Activated T-helper 9 cell treated with anti-CD3 and anti-CD28 coated beads, Interleukin-2, amount 50 U/mL, for 16 hours (primary cell): ENCODE results near the gene XPO6.
A peak's percentile ranks its signal among the peaks of the same experiment; 100 is the strongest.
"Not testable (repeated sequence)": the region's sequence is repeated elsewhere in the genome, so short reads cannot be mapped to it uniquely, and the experiment has no call there.

Experiments
- DNase-seq: peaks from one replicate; pipeline ENCODE4 v3.0.0-alpha.2; 2020; ENCODE audit warnings: low read depth

XPO6 gene

DNA sequence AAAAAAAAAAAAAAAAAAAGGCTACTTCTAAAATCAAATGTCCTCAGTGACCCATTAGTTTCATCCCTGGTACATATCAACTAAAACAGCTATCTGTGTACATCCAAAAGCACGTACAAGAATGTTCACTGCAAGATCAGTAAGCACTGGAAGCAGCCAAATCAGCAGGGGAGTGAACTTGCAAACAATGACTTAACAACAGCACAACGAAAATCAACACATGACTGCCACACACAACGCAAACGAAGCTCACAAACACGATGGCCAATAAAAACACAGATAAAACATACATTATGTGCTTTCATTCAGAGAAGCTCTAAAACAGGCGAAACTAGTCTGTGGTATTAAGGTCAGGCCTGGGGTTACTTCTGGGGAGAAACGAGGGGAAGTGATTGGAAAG, 60.6 kb downstream of the XPO6 start:
- DNase-seq: no peak

DNA sequence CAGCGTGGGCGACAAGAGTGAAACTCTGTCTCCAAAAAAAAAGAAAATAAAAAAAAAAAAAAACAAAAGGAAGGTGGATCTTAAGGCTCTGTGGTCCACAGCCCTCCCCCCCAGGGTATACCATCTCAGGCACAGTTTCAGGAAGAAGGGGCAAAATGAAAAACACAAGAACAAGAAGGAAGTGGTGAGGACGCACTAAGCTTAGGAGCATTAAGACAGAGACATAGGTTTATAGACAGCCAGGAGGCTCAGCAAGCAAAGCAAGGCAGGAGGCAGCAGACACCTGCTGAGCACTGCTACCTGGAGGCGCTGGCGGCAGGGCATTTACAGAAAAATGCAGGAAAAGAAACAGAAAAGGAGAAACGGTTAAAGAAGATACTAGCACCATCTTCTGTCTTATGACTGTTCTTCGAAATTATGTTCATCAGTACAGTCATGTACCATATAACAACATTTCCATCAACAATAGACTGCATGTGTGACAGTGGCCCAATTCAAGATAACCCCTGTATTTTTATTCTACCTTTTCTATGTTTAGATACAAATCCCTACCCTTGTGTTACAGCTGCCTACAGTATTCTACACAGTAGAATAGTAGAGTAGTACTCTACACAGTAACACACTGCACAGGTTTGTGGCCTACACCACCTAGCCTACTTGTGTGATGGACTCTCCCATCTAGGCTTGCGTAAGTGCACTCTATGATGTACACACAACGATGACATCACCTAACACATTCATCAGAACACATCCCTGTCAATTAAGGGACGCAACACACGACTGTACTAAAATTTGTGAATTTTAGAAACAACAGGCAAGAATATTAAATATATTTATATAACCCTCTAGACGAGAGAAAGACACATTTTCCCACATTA, 62.5 kb downstream of the XPO6 start:
- no peak for DNase-seq

DNA sequence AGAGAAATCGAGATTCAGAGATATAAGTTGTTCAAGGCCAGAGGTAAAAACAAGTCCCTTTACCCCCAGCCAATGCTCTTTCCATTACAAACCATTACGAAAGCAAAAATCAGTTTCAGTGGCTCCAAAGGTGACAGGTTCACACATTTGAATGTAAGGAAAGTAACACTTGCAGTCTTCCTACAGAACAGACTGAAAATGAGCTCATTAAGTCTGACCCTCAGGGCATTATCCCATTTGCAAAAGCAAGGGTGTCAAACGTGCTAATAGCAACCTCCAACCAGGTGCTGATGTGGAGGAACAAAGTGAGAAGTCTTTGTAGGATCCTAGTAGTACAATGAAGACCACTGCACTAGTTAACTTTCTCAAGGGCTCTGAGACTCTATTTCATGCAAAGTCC, 65.2 kb downstream of the XPO6 start:
- no peak for DNase-seq

DNA sequence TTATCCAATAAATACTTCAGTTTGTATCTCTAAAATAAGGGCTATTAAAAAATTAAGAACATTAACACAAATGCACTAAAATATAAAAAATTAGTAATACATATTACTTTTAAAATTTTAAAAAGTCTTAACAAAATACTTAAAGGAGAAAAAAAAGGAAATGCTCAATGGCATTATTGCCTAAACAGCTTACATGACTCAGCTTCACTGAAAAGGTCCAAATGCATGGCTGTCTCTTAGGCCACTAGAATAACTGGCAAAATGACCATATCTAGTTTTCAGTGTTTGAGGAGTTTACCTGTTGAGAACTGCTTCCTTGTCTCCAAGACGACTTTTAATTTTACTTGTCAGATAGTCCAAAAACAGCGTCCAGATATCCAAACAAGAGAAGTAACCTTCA, 66.0 kb downstream of the XPO6 start:
- no peak for DNase-seq

DNA sequence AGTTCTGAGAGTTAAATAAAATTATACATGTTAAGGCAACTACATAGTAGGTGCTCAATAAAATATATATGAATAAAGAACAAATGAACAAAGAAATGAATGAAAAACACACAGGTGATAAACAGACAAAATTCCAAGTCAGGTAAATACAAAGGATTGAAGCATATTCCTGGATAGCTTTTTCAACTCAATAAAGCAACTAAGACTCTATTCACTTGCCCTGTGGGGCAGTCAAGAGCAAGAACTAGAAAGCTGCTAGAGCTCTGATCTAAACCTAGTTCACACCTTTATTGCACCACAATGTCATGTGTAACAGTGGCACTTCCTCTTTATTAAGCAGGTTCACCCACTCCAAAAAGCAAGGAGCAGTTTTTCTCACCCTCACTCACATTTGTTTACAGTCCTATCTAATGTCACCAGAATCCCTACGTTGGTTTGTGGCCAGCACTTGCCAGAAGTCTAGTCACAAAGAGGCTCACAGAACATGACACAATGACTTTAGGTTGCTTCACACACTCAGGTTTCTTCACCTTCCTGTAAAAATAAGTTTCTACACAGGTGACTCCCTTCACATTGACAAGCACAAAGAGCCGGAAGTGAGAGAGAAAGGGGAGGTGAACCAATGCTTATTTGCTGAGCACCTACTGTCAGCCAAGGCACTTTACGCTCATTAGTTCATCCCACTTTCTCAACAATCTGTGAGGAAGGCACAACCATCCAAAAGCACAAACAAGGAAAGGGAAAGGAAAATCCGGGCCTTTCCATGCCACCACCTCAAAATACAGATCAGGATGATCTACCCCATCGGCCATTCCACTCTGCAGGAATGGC, 70.8 kb downstream of the XPO6 start:
- DNase-seq: peak; percentile 29

GRCh38 chr16:28139530-28139929, 72.2 kb downstream of the XPO6 start:
- no peak for DNase-seq

DNA sequence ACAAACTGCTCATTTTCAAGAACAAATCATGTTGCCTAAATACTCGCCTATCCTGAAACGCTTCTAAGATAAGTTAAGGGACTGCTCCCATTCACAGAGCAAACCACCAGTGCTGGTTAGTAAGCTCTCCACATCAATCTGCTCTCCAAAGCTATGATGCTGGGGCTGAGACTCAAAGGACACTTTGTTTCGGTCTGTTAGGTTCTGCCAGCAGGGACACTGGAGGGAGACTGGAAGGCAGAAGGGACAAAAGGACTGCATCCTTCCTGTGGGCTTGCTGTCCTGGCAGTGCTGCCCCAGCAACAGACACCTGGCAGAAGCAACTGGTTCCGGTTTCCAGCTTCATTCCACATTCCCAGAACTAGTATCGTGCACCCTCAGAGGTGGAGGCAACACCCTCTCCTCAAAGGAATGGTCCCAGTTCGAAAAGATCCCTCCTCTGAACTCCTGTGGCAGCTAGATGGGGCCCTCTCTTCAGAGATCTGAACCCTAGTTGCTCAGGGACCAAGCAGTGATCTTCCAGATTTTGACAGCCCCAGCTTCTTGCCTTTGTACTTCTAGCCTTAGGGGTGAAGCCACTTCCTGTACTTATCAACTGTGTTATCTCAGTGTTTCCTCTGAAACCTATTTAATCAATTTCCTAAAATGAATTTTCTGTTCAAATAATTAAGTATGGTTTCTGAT, 74.9 kb downstream of the XPO6 start:
- DNase-seq: no peak

DNA sequence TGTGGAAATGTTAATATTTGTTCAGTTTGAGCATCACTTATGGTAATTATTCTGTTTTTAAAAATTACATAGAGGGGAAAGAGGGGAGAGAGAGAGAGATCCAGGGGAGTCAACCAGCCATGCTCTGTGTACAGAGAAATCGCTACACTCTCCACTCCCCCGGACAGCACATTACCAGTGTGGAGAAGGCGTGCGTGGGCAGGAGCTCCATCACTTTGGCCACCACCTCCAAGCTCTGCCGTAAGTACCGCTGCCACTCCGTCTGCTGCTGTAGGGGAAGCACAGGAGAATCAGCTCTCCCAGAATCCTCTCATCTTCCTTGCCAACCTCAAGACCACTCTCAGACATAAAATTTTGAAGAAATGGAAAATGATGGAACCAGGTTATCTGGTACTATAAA, 78.1 kb downstream of the XPO6 start:
- DNase-seq: no peak

GRCh38 chr16:28131743-28132393, 79.9 kb downstream of the XPO6 start:
- no peak for DNase-seq

- DNase-seq: no peak
Measured at GRCh38 chr16:28131181-28131580, 80.6 kb downstream of the XPO6 start.

GRCh38 chr16:28130099-28131088, 81.4 kb downstream of the XPO6 start:
- DNase-seq: no peak

- no peak for DNase-seq
Measured at GRCh38 chr16:28126684-28127620, 84.8 kb downstream of the XPO6 start.

GRCh38 chr16:28125592-28125991, 86.2 kb downstream of the XPO6 start:
- no peak for DNase-seq

DNA sequence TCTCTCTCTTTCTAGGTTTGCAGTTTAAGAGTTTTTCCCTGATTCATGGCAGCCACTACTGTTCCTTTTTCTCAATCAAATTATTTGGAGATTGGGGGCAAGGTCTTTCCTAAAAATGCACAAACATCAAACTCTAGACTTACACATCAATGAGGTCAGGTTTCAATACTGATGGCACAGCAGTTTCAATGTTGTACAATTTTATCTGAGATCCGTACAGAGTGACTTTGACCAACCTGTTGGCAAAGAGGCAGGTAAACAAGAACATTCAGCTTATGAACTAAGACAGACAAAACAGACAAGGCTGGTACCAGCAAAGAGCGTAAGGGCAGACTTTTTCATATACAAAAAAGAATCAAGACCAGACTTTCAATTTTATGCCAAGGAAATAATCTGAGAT, 90.2 kb downstream of the XPO6 start:
- DNase-seq: no peak

DNA sequence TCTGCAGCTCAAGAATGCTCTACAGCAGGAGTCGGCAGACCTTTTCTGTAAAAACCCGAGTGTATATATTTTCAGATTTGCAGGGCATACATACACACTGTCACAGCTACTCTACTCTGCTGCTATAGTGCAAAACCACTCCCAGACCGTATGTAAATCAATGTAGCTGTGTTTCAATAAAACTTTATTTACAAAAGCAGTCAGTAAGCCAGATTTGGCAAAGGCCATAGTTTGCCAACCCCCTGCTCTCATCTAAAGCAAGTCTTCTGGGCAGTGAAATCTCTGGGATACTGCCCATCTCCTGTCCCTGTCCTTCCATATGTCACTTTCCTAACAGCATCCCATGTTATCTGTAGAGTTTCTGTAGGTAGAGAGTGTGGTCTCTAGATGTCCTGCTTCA, 91.0 kb downstream of the XPO6 start:
- no peak for DNase-seq

DNA sequence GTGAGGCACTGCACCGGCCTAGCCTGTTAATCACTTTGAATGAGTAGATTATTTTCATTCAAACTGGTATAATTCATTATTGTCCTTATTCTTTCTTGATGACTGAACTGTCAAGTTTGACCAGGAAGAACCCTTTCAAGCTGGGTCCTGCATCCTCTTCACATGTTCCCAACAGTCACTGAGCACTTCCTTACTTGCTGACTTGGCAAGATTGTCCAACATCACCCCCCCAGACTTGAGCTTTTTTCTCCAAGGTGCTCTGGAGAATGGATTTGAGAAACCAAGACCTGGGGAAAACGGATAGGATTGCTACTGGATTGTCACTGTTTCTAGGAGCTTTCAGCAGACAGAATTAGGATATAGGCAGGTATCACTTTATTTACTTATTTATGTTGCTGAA, 93.1 kb downstream of the XPO6 start:
- DNase-seq: no peak

DNA sequence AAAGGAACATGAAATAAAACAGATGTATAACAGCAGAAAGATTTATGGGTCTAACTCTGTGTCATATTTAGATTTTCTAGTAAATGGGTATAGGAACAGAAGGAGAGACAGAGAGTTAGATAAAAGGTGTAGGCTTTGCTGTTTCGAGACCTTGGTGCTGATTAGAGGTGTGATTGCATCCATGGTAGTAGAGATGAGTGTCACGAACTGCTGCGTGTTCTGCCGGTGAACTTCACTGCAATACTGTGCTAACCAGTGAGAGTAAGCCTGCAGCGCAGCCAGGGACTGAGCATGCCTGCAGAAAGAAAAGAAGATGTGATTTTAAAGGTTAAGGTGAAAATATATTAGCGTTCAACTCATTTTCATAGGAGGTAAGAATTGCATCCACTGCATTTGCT, 94.6 kb downstream of the XPO6 start:
- no peak for DNase-seq

- DNase-seq: not testable (repeated sequence)
Measured at GRCh38 chr16:28115866-28116265, 95.9 kb downstream of the XPO6 start.

GRCh38 chr16:28112908-28113307, 98.9 kb downstream of the XPO6 start:
- no peak for DNase-seq

GRCh38 chr16:28110977-28111376, 100.8 kb downstream of the XPO6 start:
- no peak for DNase-seq
